CD14-positive monocyte (primary cell): ENCODE measurements around the gene STAM2. TPM values are rescaled to one million over a fixed set of nuclear protein-coding genes. Genes with fewer than 3 reads are reported as not detected.

Experiments used
- DNase-seq, 3 donors: peaks; one replicate each; pipeline ENCODE4 v3.0.0-alpha.2; 2011 to 2022
- H2AFZ ChIP-seq: 2 replicates; pipeline ENCODE4 v1.6.0; 2012; ENCODE audit warnings: mild to moderate bottlenecking, low read depth, low read length, inconsistent platforms; ENCODE audit not compliant: insufficient read depth, poor library complexity, severe bottlenecking
- H3K27ac ChIP-seq, 2 donors: 1 replicate in 1 of 2; 2 replicates in 1 of 2; pipeline ENCODE4 v1.5.1; 2012 to 2013; ENCODE audit warnings: low read length in 2 of 2, control low read depth in 1 of 2, inconsistent platforms in 1 of 2, low read depth in 1 of 2, mild to moderate bottlenecking in 1 of 2
- H3K27me3 ChIP-seq, 2 donors: one replicate each; pipeline versions ENCODE4 v1.6.0 to v1.6.1; 2011 to 2013; ENCODE audit warnings: low read length in 2 of 2; ENCODE audit not compliant: control insufficient read depth in 2 of 2, insufficient read depth in 2 of 2
- H3K36me3 ChIP-seq, 2 donors: replicated peaks in 1 of 2; 1 replicate in 1 of 2; 2 replicates in 1 of 2; pipeline versions ENCODE4 v1.5.1 to v1.6.1; 2012 to 2013; ENCODE audit warnings: low read length in 2 of 2, control low read depth in 1 of 2, inconsistent platforms in 1 of 2, mild to moderate bottlenecking in 1 of 2; ENCODE audit not compliant: insufficient read depth in 2 of 2, control insufficient read depth in 1 of 2
- H3K4me1 ChIP-seq, 2 donors: 1 replicate in 1 of 2; 2 replicates in 1 of 2; pipeline versions ENCODE4 v1.5.1 to v1.6.1; 2012 to 2013; ENCODE audit warnings: low read length in 2 of 2, control low read depth in 1 of 2, inconsistent platforms in 1 of 2, mild to moderate bottlenecking in 1 of 2, moderate library complexity in 1 of 2; ENCODE audit not compliant: insufficient read depth in 2 of 2, control insufficient read depth in 1 of 2
- H3K4me2 ChIP-seq: replicated peaks from 2 replicates; pipeline ENCODE3; 2012; ENCODE audit warnings: low read length, moderate library complexity, mild to moderate bottlenecking; ENCODE audit not compliant: poor library complexity, severe bottlenecking; ENCODE audit errors: extremely low read depth
- H3K4me3 ChIP-seq, 3 experiments: fragments of 200-600 bp in 1 of 3; sonication (generic) in 1 of 3; replicated peaks in 1 of 3; 1 replicate in 2 of 3; 2 replicates in 1 of 3; pipeline ENCODE4 v1.5.1; 2011 to 2013; ENCODE audit warnings: low read length in 3 of 3, mild to moderate bottlenecking in 3 of 3, control low read depth in 2 of 3, low read depth in 2 of 3, inconsistent platforms in 1 of 3, moderate library complexity in 1 of 3
- H3K79me2 ChIP-seq: 2 replicates; pipeline ENCODE4 v1.6.0; 2012; ENCODE audit warnings: mild to moderate bottlenecking, control low read depth, inconsistent platforms, low read length, moderate library complexity; ENCODE audit not compliant: insufficient read depth
- H3K9ac ChIP-seq: 2 replicates; pipeline ENCODE4 v1.6.0; 2017; ENCODE audit warnings: low read length, mild to moderate bottlenecking; ENCODE audit not compliant: insufficient read depth, poor library complexity, severe bottlenecking
- H3K9me3 ChIP-seq, 2 donors: replicated peaks in 1 of 2; 1 replicate in 1 of 2; 2 replicates in 1 of 2; pipeline versions ENCODE4 v1.5.1 to v1.6.1; 2012 to 2013; ENCODE audit warnings: low read length in 2 of 2, control low read depth in 1 of 2; ENCODE audit not compliant: control insufficient read depth in 1 of 2, insufficient read depth in 1 of 2
- H4K20me1 ChIP-seq: 2 replicates; pipeline ENCODE4 v1.6.0; 2012; ENCODE audit warnings: mild to moderate bottlenecking, low read length, control low read depth, moderate library complexity; ENCODE audit not compliant: insufficient read depth
- H3K27ac Mint-ChIP-seq, 7 donors: one replicate each; pipeline ENCODE4 v1.8.0; 2020; ENCODE audit warnings: mild to moderate bottlenecking in 7 of 7, mixed read lengths in 7 of 7, moderate library complexity in 6 of 7, inconsistent platforms in 2 of 7
- H3K27me3 Mint-ChIP-seq, 3 donors: one replicate each; pipeline ENCODE4 v1.8.0; 2021 to 2022; ENCODE audit warnings: low read depth in 3 of 3, mild to moderate bottlenecking in 3 of 3, mixed read lengths in 3 of 3, moderate library complexity in 3 of 3, inconsistent platforms in 1 of 3
- H3K36me3 Mint-ChIP-seq, 2 donors: one replicate each; pipeline ENCODE4 v1.8.0; 2020; ENCODE audit warnings: mixed read lengths in 2 of 2, inconsistent platforms in 1 of 2, mild to moderate bottlenecking in 1 of 2
- H3K4me1 Mint-ChIP-seq: one replicate; pipeline ENCODE4 v1.8.0; 2020; ENCODE audit warnings: mild to moderate bottlenecking, mixed read lengths
- H3K4me3 Mint-ChIP-seq, 2 donors: one replicate each; pipeline ENCODE4 v1.8.0; 2020; ENCODE audit warnings: mild to moderate bottlenecking in 2 of 2, mixed read lengths in 2 of 2, moderate library complexity in 1 of 2
- H3K9me3 Mint-ChIP-seq, 7 donors: one replicate each; pipeline ENCODE4 v1.8.0; 2020 to 2022; ENCODE audit warnings: mixed read lengths in 7 of 7, mild to moderate bottlenecking in 6 of 7, moderate library complexity in 6 of 7, inconsistent platforms in 2 of 7
- WGBS: methylation state at CpG from one replicate; pipeline ENCODE4 v1.1.5; 2013; ENCODE audit warnings: missing lambda C conversion rate; ENCODE audit not compliant: insufficient coverage; 5-methylcytosine and 5-hydroxymethylcytosine counted together
- intact Hi-C, 2 donors: fragments of 100-400 bp; cut with micrococcal nuclease; formaldehyde crosslinking; loops; one replicate each; pipeline versions ENCODE4 v1.15.0 to v1.15.1; 2023
- polyA plus RNA-seq, 3 donors: library from polyadenylated mRNA; depleted of rRNA in 1 of 3; unstranded in 2 of 3; stranded (reverse) in 1 of 3; fragments of 300-500 nt in 2 of 3; fragments of >200 nt in 1 of 3; fragmentation: Illumina TruSeq in 2 of 3; gene quantifications; 1 replicate in 2 of 3; 2 replicates in 1 of 3; pipeline ENCODE4 v1.2.3, GENCODE V29; 2012 to 2021
- TF ChIP-seq, protein P1 (sequence below): fragments of 200-600 bp; IDR thresholded peaks from one replicate; pipeline ENCODE4 v1.8.0; 2022; ENCODE audit warnings: antibody characterized with exemption, mild to moderate bottlenecking

The STAM2 gene
- polyA plus RNA-seq, 3 donors = 6.9 to 12.6 (median 8.2) TPM

DNA sequence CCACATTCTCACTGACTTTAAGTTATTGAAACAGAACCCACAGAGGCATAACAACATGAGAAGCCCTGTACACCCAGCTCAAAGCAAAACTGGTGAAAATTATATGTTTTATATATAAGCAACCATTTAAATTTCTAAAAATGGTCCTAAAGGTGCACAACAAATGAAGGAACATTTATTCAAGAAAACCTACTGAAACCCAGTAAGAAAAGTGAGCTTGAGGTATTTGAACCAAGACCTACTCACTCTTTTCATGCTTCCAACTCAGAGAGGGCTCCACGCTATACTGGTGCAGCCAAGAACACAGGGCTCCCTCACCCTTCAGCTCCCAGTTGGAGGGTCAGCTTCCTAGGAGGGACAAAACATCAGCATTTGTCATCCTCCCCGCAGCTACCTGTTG, 74.6 kb downstream of the STAM2 start:
- no peak overlapping the region for H3K27ac ChIP-seq
- peaks cover 22 to 41% of the 10 kb centered on the region in 2 donors for H3K27me3 ChIP-seq
- no peak for DNase-seq
- no peak overlapping the region for H3K4me3 ChIP-seq
- H3K27ac Mint-ChIP-seq = no peak overlapping the region
- no peak overlapping the region for H3K4me3 Mint-ChIP-seq
- peaks cover 0 to 18% (median 3%) of the 10 kb centered on the region in 7 donors for H3K9me3 Mint-ChIP-seq
- no peaks in the 10 kb centered on the region for H3K9me3 ChIP-seq
- TF ChIP-seq, protein P1, sequence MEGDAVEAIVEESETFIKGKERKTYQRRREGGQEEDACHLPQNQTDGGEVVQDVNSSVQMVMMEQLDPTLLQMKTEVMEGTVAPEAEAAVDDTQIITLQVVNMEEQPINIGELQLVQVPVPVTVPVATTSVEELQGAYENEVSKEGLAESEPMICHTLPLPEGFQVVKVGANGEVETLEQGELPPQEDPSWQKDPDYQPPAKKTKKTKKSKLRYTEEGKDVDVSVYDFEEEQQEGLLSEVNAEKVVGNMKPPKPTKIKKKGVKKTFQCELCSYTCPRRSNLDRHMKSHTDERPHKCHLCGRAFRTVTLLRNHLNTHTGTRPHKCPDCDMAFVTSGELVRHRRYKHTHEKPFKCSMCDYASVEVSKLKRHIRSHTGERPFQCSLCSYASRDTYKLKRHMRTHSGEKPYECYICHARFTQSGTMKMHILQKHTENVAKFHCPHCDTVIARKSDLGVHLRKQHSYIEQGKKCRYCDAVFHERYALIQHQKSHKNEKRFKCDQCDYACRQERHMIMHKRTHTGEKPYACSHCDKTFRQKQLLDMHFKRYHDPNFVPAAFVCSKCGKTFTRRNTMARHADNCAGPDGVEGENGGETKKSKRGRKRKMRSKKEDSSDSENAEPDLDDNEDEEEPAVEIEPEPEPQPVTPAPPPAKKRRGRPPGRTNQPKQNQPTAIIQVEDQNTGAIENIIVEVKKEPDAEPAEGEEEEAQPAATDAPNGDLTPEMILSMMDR = no peak
- no peaks in the 10 kb centered on the region for H3K79me2 ChIP-seq
- H3K27me3 Mint-ChIP-seq = peaks cover 27 to 46% (median 34%) of the 10 kb centered on the region in 3 donors
- H3K4me2 ChIP-seq = no peak overlapping the region
- no peak overlapping the region for H2AFZ ChIP-seq
- WGBS = 100% methylated on average over 1 of the region's 2 CpGs
- H3K4me1 Mint-ChIP-seq = peaks cover 19% of the 10 kb centered on the region
- intact Hi-C loops = no loop called here
- H3K4me1 ChIP-seq = peaks cover 14 to 22% of the 10 kb centered on the region in 2 donors
- H3K36me3 ChIP-seq = no peaks in the 10 kb centered on the region
- no peaks in the 10 kb centered on the region for H4K20me1 ChIP-seq
- H3K36me3 Mint-ChIP-seq = peaks cover 5 to 8% of the 10 kb centered on the region in 2 donors
- H3K9ac ChIP-seq = no peak overlapping the region

DNA sequence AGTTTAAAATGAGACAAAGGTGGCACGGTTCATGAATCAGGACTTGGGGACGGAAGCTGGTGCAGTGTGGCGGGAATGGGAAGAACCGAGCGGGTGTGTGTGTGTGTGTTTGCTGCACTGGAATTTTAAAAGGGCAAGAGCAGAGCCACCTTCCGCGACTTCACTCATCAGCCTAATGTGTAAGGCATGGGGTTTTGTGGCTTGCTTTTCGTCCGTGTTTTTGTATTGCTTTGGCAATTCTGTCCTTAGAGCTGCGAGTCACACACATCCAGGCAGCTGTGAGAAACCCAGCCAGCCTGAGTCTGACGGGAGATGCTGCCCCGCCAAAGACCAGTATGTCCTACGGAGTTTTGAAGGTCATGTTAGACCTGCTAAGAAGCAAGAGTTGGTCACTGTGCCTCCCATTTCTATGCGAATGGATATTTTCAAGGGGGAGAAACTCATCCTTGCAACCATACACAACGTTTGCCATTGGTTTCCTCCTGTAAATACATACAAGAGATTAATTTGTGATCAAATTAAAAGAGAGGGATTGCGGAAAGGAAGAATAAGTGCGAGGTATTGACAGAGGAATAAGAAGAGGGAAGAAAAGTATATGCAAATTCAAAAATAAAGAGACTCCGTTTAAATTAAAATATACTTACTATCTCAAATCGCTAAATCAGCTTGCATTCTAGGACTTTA, 76.1 kb downstream of the STAM2 start:
- Histone ChIP-seq H3K9ac (peak overlapping the region; percentile 68), H3K27ac (no peak overlapping the region), H3K79me2 (no peaks in the 10 kb centered on the region), H3K27me3 (peaks cover 22 to 41% of the 10 kb centered on the region in 2 donors), H3K4me1 (peaks cover 15 to 22% of the 10 kb centered on the region in 2 donors), H3K9me3 (no peaks in the 10 kb centered on the region), H3K4me2 (peak overlapping the region; percentile 99), H3K36me3 (no peaks in the 10 kb centered on the region), H2AFZ (peak overlapping the region; percentile 86), H3K4me3 (peak overlapping the region; percentile 40 to 83 (median 44)), H4K20me1 (no peaks in the 10 kb centered on the region)
- Mint-ChIP-seq H3K27ac (peak overlapping the region in 2 of 7 donors; percentile 66 to 67), H3K36me3 (peaks cover 5 to 8% of the 10 kb centered on the region in 2 donors), H3K27me3 (peaks cover 27 to 49% (median 34%) of the 10 kb centered on the region in 3 donors), H3K4me1 (peaks cover 21% of the 10 kb centered on the region), H3K4me3 (peak overlapping the region; percentile 84 to 94), H3K9me3 (peaks cover 0 to 15% (median 3%) of the 10 kb centered on the region in 7 donors)
- intact Hi-C loops = loop anchor here in 1 of 2 donors (5.0 kb wide), 1 partner anchor 52 kb away; no protein-coding TSS in a partner anchor
- TF ChIP-seq, protein P1 = no peak
- DNase-seq = peak in 2 of 3 donors; percentile 8 to 11
- WGBS = 0% methylated on average over 10 of the region's 19 CpGs
